ENCODE data around the gene GRHL3.

The GRHL3 gene

GRCh38 chr1:24344090-24344742 is 25.1 kb downstream of the GRHL3 start:
- DNase-seq (ENCODE audit: extremely low spot score): no peak
- POLR2A ChIA-PET: interaction anchor here (1.8 kb wide), 1 partner anchor 23 kb away, joined by 6 read pairs; no protein-coding TSS in a partner anchor
- CTCF ChIA-PET: interaction anchor here (0.9 kb wide), 1 partner anchor 48 kb away, joined by 3 read pairs; no protein-coding TSS in a partner anchor
- TF ChIP-seq ZNF384 (IDR thresholded peaks at IDR 0.05) (peak; percentile 64; the same call in 1 of the 2 replicates), BHLHE40 (IDR thresholded peaks at IDR 0.05; ENCODE audit: borderline replicate concordance) (no peak)

- ChIA-PET CTCF (interaction anchor here (0.8 kb wide), 1 partner anchor 146 kb away, joined by 3 read pairs; no protein-coding TSS in a partner anchor), POLR2A (interaction anchor here (1.8 kb wide), 1 partner anchor 24 kb away, joined by 6 read pairs; no protein-coding TSS in a partner anchor)
- TF ChIP-seq FOXA1 (IDR thresholded peaks at IDR 0.05): no peak
- TF ChIP-seq FOXM1 (IDR thresholded peaks at IDR 0.05; ENCODE audit: borderline replicate concordance): no peak
- TF ChIP-seq PKNOX1 (IDR thresholded peaks at IDR 0.05): 0 out of 2 replicates have a peak, but pooled peaks have one; percentile 26
- TF ChIP-seq BHLHE40 (IDR thresholded peaks at IDR 0.05; ENCODE audit: borderline replicate concordance): no peak
- DNase-seq (ENCODE audit: extremely low spot score): peak; percentile 21
These were observed 26.2 kb downstream of the GRHL3 start for GRCh38 chr1:24345334-24345733.

GRCh38 chr1:24347159-24347934 is 28.2 kb downstream of the GRHL3 start:
- ChIA-PET POLR2A (no interaction called here), CTCF (interaction anchor here (0.6 kb wide), 1 partner anchor 59 kb away, joined by 3 read pairs; no protein-coding TSS in a partner anchor)
- no peak for DNase-seq (ENCODE audit: extremely low spot score)
- TF ChIP-seq LEF1 (IDR thresholded peaks at IDR 0.05; ENCODE audit: borderline replicate concordance): no peak
- TF ChIP-seq SUZ12 (IDR thresholded peaks at IDR 0.05): no peak
- TF ChIP-seq ELF4 (IDR thresholded peaks at IDR 0.05): no peak
- no peak for TF ChIP-seq FOXK2 (IDR thresholded peaks at IDR 0.05)
- no peak for TF ChIP-seq NFRKB (IDR thresholded peaks at IDR 0.05)

- TF ChIP-seq ZNF384 (IDR thresholded peaks at IDR 0.05) (no peak), NFRKB (IDR thresholded peaks at IDR 0.05) (no peak), CTBP1 (IDR thresholded peaks at IDR 0.05; ENCODE audit: borderline replicate concordance) (no peak), PKNOX1 (IDR thresholded peaks at IDR 0.05) (no peak), L3MBTL2 (conservative IDR thresholded peaks at IDR 0.05) (no peak), BHLHE40 (IDR thresholded peaks at IDR 0.05; ENCODE audit: borderline replicate concordance) (no peak), FOXK2 (IDR thresholded peaks at IDR 0.05) (no peak), SP1 (IDR thresholded peaks at IDR 0.05) (no peak), HDGF (IDR thresholded peaks at IDR 0.05; ENCODE audit: borderline replicate concordance) (no peak), LEF1 (IDR thresholded peaks at IDR 0.05; ENCODE audit: borderline replicate concordance) (no peak), FOXA1 (IDR thresholded peaks at IDR 0.05) (no peak), TARDBP (IDR thresholded peaks at IDR 0.05) (no peak)
- POLR2A ChIA-PET: interaction anchor here (0.9 kb wide), 1 partner anchor 27 kb away, joined by 4 read pairs; no protein-coding TSS in a partner anchor
- no peak for DNase-seq (ENCODE audit: extremely low spot score)
- CTCF ChIA-PET: no interaction called here
These were observed 29.0 kb downstream of the GRHL3 start for GRCh38 chr1:24348196-24348595.

GRCh38 chr1:24349891-24350290 is 30.7 kb downstream of the GRHL3 start:
- TF ChIP-seq FOXA1 (IDR thresholded peaks at IDR 0.05) (no peak), CTBP1 (IDR thresholded peaks at IDR 0.05; ENCODE audit: borderline replicate concordance) (no peak), BHLHE40 (IDR thresholded peaks at IDR 0.05; ENCODE audit: borderline replicate concordance) (no peak), SP1 (IDR thresholded peaks at IDR 0.05) (no peak), ZNF384 (IDR thresholded peaks at IDR 0.05) (no peak), HDGF (IDR thresholded peaks at IDR 0.05; ENCODE audit: borderline replicate concordance) (no peak), SUZ12 (IDR thresholded peaks at IDR 0.05) (no peak), L3MBTL2 (conservative IDR thresholded peaks at IDR 0.05) (no peak)
- ChIA-PET CTCF (interaction anchor here (0.5 kb wide), 1 partner anchor 151 kb away, joined by 3 read pairs; no protein-coding TSS in a partner anchor), POLR2A (interaction anchor here (1.0 kb wide), 1 partner anchor 39 kb away, joined by 3 read pairs; no protein-coding TSS in a partner anchor)
- no peak for DNase-seq (ENCODE audit: extremely low spot score)

GRCh38 chr1:24351247-24351646 is 32.1 kb downstream of the GRHL3 start:
- ChIA-PET CTCF (no interaction called here), POLR2A (no interaction called here)
- DNase-seq (ENCODE audit: extremely low spot score): no peak
- TF ChIP-seq L3MBTL2 (conservative IDR thresholded peaks at IDR 0.05) (no peak), ZNF384 (IDR thresholded peaks at IDR 0.05) (no peak), SP1 (IDR thresholded peaks at IDR 0.05) (no peak), FOXA1 (IDR thresholded peaks at IDR 0.05) (no peak), CTBP1 (IDR thresholded peaks at IDR 0.05; ENCODE audit: borderline replicate concordance) (no peak), NFRKB (IDR thresholded peaks at IDR 0.05) (no peak), ARNT (IDR thresholded peaks at IDR 0.05) (no peak), FOXM1 (IDR thresholded peaks at IDR 0.05; ENCODE audit: borderline replicate concordance) (no peak), BHLHE40 (IDR thresholded peaks at IDR 0.05; ENCODE audit: borderline replicate concordance) (no peak), TARDBP (IDR thresholded peaks at IDR 0.05) (no peak), HDGF (IDR thresholded peaks at IDR 0.05; ENCODE audit: borderline replicate concordance) (no peak), LEF1 (IDR thresholded peaks at IDR 0.05; ENCODE audit: borderline replicate concordance) (no peak), ELF4 (IDR thresholded peaks at IDR 0.05) (no peak)
